GM13976 (cell line): ENCODE measurements around the gene SIT1.
A peak's percentile ranks its signal among the peaks of the same experiment; 100 is the strongest.

Experiments used
- DNase-seq: peaks from one replicate; pipeline ENCODE4 v3.0.0; 2012; ENCODE audit warnings: low spot score
- CTCF ChIP-seq: IDR thresholded peaks from 2 replicates; pipeline ENCODE4 v1.5.1; 2012; ENCODE audit warnings: borderline replicate concordance, mild to moderate bottlenecking; ENCODE audit not compliant: insufficient read depth; ENCODE audit errors: extremely low read depth, missing control alignments, control extremely low read depth
- in situ Hi-C: fragments of 300-500 bp; cut with MboI; formaldehyde crosslinking; loops from one replicate; pipeline ENCODE4 v1.12.0; 2022; ENCODE audit warnings: low sequenced_read_pairs, mixed read lengths, inconsistent platforms; ENCODE audit not compliant: unreplicated experiment

Gene SIT1

GRCh38 chr9:35682520-35683315 is 32.0 kb upstream of the SIT1 start:
- no peak for TF ChIP-seq CTCF
- in situ Hi-C loops = no loop called here
- no peak for DNase-seq

GRCh38 chr9:35682051-35682450 is 31.3 kb upstream of the SIT1 start:
- DNase-seq = no peak
- TF ChIP-seq CTCF = no peak
- in situ Hi-C loops = no loop called here

- in situ Hi-C loops = no loop called here
- TF ChIP-seq CTCF = no peak
- no peak for DNase-seq
Measured at GRCh38 chr9:35681341-35682002, 30.7 kb upstream of the SIT1 start.

DNA sequence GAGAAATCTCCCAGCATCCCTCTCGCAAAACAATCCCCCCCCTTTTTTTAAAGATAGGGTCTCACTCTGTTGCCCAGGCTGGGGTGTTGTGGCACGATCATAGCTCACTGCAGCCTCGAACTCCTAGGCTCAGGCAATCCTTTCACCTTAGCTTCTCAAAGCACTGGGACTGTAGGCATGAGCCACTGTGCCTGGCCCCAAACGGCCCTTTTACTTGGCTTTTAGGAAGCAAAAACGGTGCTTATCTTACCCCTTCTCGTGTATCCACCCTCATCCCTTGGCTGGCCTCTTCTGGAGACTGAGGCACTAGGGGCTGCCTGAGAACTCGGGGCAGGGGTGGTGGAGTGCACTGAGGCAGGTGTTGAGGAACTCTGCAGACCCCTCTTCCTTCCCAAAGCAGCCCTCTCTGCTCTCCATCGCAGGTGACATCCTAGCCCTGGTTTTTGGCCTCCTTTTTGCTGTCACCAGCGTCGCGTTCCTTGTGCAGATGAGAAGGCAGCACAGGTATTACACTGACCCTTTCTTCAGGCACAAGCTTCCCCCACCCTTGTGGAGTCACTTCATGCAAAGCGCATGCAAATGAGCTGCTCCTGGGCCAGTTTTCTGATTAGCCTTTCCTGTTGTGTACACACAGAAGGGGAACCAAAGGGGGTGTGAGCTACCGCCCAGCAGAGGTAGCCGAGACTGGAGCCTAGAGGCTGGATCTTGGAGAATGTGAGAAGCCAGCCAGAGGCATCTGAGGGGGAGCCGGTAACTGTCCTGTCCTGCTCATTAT is 29.8 kb upstream of the SIT1 start:
- in situ Hi-C loops = no loop called here
- DNase-seq = peak; percentile 54
- TF ChIP-seq CTCF = no peak

- in situ Hi-C loops = no loop called here
- no peak for DNase-seq
- no peak for TF ChIP-seq CTCF
Measured at GRCh38 chr9:35679766-35680330, 29.1 kb upstream of the SIT1 start.

DNA sequence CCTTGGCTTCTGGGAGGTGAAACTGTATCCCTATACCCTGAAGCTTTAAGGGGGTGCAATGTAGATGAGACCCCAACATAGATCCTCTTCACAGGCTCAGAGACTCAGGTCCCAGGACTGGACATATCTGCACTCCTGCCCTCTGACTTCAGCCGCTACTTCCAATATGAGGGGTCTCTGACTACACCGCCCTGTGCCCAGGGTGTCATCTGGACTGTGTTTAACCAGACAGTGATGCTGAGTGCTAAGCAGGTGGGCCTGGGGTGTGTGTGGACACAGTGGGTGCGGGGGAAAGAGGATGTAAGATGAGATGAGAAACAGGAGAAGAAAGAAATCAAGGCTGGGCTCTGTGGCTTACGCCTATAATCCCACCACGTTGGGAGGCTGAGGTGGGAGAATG is 28.4 kb upstream of the SIT1 start:
- TF ChIP-seq CTCF = no peak
- DNase-seq = no peak
- in situ Hi-C loops = no loop called here
